D721Med (cell line): ENCODE measurements around the gene NCS1.

Experiments used
- DNase-seq: peaks from one replicate; pipeline ENCODE4 v3.0.0; 2011; ENCODE audit warnings: low spot score; ENCODE audit not compliant: insufficient read length
- FAIRE-seq: peaks from 2 replicates; lab custom pipeline; 2011; peaks lifted over from hg19 to GRCh38; lab: Jason Lieb, UNC
- CTCF ChIP-seq: IDR thresholded peaks from 2 replicates; pipeline ENCODE4 v1.5.1; 2012; ENCODE audit warnings: mild to moderate bottlenecking, control low read depth; ENCODE audit not compliant: insufficient read depth; ENCODE audit errors: missing control alignments

NCS1 gene

GRCh38 chr9:130186839-130187522, 14.8 kb downstream of the NCS1 start:
- no peak for TF ChIP-seq CTCF
- no peak for DNase-seq
- FAIRE-seq: no peak

GRCh38 chr9:130187523-130187846, 15.3 kb downstream of the NCS1 start:
- DNase-seq (no peak), FAIRE-seq (no peak)
- no peak for TF ChIP-seq CTCF

- no peak for TF ChIP-seq CTCF
- no peak for FAIRE-seq
- DNase-seq: no peak
Observed at GRCh38 chr9:130188860-130189481, 16.8 kb downstream of the NCS1 start.

GRCh38 chr9:130189840-130190239, 17.6 kb downstream of the NCS1 start:
- no peak for TF ChIP-seq CTCF
- FAIRE-seq: no peak
- no peak for DNase-seq

GRCh38 chr9:130191068-130191748, 19.0 kb downstream of the NCS1 start:
- FAIRE-seq (no peak), DNase-seq (no peak)
- no peak for TF ChIP-seq CTCF

GRCh38 chr9:130191749-130192120, 19.5 kb downstream of the NCS1 start:
- no peak for TF ChIP-seq CTCF
- DNase-seq (no peak), FAIRE-seq (no peak)

GRCh38 chr9:130192382-130192999, 20.3 kb downstream of the NCS1 start:
- no peak for FAIRE-seq
- TF ChIP-seq CTCF: no peak
- no peak for DNase-seq
